HG03045 (cell line): ENCODE results near the gene TBC1D22A.

Experiments
- ATAC-seq: cut with Tn5 transposase; IDR thresholded peaks from one replicate; pipeline ENCODE4 v1.9.1; 2021; ENCODE audit warnings: mild to moderate bottlenecking, moderate library complexity; ENCODE audit not compliant: unreplicated experiment

TBC1D22A gene

DNA sequence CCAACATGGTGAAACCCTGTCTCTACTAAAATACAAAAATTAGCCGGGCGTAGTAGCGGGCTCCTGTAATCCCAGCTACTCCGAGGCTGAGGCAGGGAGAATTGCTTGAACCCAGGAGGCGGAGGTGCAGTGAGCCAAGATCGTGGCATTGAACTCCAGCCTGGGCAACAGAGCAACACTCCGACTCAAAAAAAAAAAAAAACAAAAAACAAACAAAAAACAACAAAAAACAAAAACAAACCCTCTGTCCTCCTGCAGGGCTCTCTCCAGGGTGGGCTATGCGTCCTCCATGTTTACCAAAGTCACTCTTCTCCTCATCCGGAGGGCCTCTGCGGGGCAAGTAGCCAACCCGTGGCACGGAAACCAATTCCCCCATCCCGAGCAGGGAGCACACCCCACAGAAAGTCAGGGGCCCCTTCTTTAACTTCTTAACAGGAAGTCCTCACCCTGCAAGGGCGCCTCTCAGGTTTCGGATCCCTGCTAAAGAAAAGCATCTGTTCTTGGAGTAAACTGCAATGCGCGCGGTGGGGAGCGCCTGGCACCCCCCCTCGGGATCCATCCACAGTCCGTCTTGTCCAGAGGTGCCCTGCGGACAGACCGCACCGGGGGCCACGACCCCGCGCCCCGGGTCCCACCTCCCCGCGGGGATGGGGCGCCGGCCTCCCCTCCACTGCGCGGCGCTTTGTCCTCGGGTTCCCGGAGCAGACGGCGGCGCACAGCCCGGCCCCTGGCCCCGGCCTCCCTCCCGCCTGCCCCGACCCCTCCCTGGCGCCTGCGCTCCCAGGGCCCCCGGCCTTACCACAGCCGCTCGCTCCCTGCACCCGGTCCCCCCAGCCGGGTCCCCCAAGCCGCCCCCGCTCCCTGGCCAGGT is 25.1 kb upstream of the TBC1D22A start:
- peak; percentile 30 for ATAC-seq

DNA sequence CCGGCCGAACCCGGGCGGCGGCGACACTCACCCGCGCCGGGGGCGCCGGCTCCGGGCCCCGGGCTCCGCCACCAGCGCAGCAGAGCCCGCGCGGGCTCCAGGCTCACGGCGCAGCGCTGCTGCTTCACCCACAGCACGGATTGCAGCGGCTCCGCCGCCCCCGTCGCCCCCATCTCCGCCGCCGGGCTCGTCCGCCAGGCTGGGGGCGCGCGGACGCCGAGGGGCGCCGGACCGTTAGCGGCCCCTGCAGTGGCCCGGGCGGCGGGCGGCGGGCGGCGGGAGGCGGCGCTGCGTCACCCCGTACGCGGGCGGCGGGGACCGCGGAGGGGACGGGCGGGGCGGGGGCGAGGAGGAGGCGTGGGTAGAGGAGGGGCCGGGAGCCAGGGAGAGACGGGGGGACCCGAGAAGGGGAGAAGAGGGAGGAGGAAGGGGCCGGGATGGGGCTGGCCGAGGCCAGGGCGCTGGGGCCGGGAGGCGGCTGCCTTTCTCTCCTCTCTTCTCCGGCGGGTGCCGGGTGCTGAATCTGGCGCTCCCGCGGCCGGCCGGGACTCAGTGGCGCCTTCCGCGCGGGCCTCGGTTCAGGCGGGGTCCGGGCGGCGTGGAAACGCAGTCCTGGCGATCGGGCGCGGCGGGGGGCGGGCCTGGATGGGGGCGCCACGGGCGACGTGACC is 24.3 kb upstream of the TBC1D22A start, which contains the start of gene CERK:
TSS of gene CERK (minus strand) at position 277 of the 671 bp plus-strand sequence. CDS start at position 173, 104 bp downstream.
- peak; percentile 41 for ATAC-seq

DNA sequence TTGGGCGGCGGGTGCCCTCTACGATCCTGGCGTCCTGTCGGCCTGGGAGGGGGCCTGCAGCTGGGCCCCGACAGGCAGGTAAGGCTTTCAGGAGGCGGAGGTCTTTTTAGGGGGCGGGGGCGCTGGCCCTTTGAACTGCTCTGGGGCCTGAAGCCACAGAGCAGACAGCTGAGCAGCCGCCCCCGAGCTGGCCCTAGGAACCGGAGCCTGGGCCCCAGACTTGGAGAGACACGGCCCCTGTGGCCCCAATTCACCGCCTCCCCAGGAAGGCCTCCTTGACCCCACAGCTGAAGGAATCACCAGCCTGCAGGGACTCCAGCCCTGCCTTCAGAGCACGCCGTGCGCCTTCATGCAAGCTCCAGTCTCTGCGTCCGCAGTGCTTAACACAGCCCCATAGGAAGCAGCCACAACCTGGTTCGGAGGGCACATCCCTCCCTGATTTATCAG is 23.8 kb upstream of the TBC1D22A start:
- ATAC-seq: peak; percentile 11

DNA sequence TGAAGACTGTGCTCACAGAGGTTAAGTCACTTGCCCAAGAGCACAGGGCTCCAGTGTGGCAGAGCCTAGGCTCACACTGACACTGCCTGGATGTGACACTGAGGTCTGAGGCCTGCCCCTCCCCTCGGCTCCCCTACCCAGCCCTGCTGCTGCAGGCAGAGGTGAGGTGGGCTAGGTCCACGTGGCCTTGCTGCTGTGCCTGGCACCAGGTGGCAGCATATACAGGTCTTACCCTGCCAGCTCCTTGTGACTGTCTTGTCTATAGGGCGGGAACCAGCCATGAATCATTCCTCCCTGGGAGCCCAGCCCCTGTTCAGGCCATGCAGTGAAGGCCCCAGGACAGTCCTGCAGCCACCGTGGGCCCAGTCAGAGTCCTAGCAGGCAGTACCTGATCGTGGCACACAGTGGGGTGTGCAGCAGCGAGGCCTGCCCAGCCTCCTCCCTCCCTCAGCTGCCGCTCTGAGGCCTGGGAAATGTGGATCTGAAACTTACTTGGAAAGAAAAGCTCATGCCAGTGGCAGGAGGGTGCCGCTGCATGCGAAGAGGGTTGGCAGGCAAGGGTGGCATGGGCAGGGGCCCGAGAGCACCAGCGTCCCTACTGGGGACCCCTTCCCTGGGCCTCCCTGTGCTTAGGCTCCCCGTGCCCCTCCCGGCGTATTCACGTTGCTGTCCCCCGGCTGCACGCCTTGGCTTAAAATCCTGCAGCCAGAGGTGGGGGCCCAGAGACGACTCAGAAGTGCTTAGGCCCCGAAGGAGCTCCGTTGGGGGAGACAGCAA is 23.2 kb upstream of the TBC1D22A start:
- no peak for ATAC-seq

DNA sequence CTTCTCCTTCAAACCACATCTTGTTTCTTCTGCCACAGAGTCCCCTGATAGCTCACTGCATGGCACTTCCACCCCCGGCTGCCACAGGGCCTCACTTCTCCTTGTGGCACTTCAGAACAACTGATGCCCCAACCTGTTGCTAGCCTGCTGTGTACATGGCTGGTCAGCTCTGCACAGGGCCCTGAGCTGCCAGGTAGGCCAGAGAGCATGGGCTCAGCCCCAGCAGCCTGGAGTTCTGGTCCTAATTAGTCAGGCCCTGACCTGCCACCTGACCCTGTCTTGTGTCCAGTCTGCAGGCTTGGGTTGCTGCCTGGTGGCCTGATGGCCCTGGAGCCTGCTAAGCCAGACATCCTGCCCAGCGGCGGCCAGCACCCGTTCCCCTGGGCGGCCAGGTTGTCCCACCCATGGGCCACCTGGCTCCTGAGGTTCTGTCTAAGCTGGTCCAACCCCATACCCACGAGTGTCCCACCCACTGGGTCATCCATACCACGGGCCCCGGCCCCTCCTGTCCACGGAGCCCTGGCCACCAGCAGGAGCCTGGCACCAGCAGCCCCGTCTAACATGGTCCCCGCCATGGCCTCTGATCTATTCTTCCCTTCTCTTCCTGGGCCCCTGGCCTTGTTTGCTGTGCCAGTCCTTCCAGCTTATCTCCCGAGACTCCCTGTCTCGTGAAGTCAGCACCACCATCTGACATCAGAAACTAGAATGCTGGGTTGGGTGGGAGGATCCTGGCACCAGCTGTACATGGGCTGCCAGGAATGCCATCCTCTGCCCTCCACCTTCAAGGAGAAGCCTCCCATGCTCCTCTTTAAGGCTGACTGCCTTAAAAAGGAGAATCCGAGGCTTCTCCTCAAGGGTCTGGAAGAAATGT is 21.3 kb upstream of the TBC1D22A start:
- ATAC-seq: no peak

DNA sequence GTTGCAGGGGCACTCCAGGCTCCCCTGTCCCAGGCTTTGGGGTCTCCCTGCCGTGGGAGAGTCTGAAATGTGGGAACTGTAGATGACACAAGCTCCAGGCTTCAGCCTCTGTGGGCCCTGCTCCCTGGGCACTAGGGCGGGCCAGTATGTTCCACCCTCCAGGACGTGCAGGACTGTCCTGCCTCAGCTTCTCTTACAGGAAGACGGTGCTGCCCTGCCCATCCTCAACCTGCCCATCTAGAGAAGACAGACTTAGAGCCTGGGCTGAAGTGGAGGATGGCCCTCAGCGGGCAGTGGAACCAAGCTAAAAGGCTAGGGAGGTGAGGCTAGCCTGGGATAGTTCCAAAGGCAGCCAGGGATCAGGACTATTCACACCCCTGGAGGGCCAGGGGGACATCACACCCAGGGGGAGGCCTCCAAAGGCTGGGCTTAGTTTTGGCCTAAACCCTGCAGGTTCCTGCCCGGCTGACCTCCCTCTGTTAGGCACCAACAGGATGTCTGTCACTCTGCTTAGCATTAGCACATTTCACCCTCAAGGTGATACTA is 20.4 kb upstream of the TBC1D22A start:
- no peak for ATAC-seq

DNA sequence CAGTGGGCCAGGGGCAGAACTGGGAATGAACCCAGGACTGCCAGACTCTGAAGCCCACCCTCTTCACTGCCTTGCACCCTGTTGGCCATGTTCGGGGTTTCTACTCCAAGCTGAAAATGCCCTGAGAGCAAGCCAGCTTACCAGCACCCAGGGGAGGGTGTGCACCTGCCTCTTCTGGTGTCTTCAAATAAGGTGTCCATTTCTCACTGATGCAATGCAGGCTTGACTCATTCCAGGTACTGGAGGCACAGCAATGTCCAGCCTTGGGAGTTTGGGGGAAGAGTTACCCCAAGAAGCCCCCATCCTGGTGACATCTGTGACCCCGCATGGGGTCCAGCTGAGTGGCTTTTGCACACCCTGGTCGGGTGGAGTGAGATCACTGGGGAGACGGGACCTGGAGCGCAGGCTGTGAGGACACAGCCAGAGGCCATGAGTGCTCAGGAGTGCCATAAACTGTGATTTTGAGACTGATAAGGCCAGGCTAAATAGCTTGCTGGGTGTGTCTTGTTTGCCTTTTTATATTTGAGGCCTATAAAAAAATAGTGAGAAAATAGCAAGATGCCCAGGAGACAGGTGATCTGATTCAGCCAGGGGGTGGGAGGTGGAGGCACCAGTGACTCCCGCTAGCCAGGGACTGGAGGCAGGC is 19.8 kb upstream of the TBC1D22A start:
- ATAC-seq: no peak

DNA sequence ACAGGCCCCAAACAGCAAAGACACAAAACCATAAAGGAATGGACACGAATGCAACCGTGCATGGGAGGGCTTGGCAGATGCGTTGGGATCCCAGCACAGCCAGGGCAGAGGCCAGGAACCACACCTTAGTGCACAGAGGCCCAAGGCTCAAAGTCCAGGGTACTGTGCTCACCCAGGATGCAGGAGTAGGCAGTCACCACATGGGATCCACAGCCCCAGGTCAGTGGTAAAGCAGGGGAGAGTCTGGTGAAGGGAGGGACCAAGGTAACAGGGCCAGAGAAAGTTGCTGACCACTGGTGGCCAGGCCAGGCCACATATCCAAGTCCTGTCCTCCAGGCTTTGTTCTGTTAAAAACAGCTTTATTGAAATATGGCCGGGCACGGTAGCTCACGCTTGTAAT is 17.9 kb upstream of the TBC1D22A start:
- ATAC-seq: no peak

DNA sequence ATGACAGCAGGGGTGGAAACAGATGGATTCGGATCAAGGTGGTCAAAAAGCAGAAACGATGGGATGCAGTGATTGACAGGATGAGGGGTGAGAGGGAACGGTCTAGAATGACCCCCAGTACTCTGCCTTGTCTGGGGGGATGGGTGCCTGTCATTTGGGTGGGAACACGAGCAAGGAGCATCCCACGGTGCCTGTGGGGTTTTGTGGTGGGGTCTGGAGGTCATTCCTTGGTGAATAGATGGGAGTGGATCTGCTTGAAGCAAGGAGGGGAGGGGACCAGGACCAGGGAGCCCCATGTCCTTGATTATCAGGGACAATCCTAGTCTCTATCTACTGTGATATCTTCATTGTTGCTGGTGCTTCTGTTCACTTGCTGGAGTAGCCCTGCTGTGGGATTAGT is 16.3 kb upstream of the TBC1D22A start:
- ATAC-seq: no peak

DNA sequence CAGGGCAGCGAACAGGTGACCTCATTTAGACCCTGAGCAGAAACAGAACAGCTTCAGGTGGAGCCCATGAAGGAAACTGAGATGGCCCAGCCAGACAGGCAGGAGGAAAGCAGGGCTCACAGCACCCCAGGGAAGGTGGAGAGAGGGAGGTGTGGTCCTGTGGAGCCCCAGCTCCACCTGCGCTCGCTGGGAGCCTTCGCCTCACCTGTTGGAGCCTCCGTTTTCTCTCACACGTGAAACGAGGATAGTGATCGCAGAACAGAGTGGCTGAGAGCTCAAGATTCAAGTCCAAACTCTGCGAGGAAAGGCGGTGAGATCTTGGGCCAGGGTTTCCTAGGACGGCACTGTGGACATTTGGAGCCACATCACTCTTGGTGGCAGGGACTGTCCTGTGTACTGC is 15.8 kb upstream of the TBC1D22A start:
- no peak for ATAC-seq

DNA sequence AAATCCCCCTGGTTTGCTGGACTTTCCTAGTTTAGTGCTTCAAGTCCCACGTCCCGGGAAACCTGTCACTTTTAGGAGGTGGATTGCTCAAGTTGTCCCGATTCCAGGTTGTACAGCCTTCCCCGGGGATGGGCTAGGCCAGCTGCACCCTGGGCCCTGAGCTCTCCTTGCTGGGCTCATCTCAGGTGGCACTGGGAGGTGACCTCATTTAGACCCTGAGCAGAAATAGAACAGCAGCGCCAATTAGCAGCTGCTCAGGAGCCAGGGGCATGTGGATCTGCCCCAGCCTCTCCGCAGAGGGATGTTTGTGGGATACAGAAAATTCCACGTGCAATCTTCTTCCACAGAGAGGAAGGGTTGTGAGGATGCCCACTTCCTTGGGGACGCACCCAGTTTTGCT is 14.8 kb upstream of the TBC1D22A start:
- ATAC-seq: no peak

DNA sequence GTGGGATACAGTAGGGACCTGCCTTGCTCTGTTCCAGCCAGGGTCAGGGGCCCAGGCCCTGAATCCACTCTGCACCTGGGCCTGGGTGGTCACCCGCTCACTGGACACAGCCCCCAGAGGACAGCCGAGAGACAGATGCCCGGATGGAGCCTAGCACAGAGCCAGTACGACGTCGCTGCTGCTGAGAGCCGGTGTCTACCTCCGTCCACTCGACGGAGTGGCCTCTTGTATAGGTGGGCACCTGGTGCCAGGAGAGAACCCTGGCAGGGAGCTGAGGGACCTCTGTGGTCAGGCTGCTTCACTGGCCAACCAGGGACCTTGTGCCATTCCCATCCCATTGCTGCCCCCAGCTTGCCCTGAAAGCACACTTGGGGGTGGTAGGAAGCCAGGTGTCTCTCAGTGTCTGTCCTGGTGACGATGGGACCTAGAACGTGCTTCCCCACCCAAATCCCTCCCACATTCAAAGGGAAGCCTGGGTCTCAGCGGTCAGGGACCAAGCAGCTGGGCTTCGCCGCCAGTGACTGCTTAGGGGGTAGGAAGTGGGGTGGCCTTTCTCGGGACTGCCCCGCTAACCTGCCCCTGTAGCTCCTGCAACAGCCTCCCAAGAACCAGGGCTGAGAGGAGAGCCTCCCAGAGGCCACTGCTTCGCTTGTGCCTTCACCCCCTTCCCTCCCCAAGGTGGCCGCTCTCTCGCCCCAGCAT is 14.1 kb upstream of the TBC1D22A start:
- no peak for ATAC-seq

DNA sequence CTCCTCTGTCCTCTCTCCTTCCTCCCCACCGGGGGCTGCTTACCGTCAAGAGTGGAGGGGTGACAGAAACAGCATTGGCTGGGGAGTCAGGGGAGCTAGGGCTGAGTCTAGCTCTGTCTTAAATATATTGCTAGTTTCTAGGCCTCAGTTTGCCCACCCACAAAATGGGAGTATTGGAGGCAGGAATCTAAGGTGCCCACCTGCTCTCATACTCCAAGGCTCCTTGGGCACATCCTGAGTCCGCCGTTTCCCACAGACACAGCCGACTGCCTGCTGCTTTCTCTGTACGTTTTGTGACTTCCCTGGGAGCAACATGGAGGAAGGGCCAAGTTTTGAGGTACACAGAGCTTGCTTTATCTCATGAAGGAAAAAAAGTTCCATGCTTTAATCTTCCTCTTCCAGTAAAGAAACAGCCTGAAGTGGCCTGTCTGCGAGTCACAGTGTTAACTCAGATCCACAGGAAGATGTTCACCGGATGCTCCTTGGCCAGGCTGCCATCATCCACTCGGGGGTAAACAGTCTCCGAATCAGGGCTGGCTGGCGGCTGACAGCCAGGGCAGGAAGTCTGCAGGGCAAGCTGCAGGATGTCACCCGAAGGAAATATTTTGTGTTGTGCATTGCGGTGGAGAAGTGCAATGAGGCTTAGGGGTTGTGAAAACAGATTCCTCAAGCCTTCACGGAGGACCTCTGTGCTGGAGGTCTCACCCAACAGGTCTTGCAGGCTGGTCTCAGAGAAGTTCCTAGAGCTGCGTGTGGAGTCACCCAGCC is 13.4 kb upstream of the TBC1D22A start:
- no peak for ATAC-seq

DNA sequence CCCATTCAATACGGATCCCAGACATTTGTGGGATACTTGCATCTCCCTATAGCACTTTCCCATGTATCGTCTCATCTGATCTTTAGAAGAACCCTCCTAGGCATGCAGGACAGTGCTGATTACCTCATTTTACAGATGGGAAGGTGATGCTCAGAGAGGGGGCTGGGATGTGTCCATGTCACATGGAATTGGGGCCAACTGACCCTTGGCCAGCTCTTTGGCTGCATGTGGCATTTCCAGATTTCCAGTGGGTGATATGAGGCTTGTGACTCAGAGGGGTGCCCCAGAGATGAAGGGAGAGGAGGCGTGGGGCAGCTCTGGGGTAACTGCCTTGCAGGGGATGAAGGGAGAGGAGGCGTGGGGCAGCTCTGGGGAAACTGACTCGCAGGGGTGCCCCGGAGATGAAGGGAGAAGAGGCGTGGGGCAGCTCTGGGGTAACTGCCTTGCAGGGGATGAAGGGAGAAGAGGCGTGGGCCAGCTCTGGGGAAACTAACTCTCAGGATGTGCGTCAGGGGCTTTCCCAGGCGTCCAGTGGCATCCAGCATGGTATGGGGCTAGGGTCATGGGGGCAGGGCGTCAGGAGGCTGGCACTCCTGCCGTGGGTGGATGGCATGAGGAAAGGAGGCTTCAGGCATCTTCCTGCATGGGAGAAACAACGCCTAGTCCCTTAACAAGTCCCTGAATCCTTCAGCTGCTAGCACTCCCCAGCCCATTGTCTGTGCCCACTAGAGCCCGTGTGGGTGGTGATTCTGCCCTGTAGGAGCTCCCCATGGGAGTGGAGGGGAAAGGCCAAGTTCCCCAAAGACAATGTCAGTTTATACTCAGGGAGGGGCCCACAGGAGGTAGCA is 12.5 kb upstream of the TBC1D22A start:
- ATAC-seq: no peak

DNA sequence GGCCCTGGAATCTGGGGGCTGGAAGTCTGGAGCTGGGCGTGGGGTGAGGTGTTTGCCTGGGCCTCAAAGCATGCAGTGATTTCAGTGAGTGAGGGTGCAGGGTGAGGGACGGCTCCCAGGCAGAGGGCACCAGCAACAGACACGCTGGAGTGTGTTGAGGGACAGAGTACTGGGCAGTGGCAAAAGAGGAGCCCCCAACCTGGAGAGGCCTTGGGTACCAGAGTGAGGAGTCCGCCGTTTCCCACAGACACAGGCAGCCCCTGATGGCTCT is 12.0 kb upstream of the TBC1D22A start:
- ATAC-seq: no peak

DNA sequence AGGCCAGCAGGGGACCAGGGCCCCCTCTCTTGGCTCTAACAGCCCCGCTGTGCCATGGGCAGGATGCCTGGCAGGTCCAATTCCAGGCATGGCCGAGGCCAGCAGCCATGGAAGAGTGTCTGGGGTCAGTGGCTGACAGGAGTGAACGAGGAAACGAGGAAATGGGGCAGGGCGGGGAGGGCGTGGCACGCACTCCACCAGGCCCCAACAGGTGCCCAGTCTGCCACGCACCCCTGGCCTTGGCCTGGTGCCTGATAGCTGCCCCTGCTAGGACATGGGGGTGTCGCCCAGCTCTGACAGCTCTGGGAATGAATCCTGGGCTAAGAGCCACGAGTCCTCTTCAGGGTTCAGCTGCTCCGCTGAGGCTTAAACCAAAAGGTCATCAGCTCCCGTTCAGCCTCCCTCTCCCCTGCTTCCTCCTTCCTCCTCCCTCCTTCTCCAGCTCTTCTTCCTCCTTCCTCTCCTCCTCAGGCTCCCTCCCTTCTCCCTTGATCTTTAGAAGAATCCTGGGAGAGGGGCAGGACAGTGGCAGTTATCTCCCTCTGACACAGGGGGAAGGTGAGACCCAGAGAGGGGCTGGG is 11.5 kb upstream of the TBC1D22A start:
- ATAC-seq: no peak

DNA sequence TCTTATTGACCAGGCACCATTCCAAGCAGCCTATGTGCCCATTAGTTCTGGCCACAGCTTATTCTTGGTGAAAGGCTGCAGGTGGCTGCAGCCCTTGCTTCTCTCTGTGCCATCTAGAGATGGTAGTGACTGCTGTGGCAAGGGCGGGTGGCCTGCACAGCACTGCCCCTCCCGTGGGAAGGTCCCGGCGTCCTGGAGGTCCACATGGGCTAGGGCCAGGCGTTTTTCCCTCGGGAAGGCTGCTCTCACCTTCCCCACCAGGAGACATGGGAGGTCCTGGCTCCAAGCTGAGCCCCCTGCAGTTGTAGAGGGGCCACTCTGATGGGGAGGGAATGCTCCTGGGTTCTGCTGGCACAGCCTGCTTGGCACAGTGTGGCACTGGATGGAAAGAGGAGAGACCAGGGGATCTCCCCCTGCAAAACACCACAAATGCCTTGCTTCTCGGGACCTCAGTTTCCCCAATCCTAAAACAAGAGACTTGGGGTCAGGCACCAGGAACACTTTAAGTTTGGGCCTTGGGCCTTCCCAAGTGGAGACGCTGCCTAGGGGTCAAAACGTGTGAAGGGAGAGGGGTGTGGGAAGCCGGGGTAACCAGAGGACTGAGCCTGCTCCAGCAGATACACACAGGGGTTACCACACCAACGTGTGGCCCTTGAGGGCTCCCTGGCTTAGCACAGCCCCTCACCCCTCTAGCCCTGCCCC is 10.0 kb upstream of the TBC1D22A start:
- ATAC-seq: no peak
